ENCODE results near the gene ABAT.

The ABAT gene

DNA sequence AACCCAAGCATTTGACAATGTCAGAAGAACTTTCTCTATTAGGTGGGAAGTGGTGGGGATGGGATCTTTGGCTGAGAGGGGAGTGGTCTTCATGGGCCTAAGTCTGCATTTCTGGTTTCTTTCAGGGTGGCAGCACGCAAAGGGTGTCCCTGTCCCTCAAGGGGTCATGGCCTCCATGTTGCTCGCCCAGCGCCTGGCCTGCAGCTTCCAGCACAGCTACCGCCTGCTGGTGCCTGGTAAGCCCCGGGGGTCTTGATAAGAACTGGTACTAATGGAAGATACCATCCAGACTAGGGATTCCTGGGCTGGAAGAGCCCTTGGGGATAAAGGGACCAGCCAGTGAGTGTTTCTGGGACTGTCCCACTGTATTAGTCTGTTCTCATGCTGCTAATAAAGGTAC, 61.2 kb downstream of the ABAT start:
- TF ChIP-seq, protein P1, sequence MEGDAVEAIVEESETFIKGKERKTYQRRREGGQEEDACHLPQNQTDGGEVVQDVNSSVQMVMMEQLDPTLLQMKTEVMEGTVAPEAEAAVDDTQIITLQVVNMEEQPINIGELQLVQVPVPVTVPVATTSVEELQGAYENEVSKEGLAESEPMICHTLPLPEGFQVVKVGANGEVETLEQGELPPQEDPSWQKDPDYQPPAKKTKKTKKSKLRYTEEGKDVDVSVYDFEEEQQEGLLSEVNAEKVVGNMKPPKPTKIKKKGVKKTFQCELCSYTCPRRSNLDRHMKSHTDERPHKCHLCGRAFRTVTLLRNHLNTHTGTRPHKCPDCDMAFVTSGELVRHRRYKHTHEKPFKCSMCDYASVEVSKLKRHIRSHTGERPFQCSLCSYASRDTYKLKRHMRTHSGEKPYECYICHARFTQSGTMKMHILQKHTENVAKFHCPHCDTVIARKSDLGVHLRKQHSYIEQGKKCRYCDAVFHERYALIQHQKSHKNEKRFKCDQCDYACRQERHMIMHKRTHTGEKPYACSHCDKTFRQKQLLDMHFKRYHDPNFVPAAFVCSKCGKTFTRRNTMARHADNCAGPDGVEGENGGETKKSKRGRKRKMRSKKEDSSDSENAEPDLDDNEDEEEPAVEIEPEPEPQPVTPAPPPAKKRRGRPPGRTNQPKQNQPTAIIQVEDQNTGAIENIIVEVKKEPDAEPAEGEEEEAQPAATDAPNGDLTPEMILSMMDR (IDR thresholded peaks at IDR 0.05) = no peak

DNA sequence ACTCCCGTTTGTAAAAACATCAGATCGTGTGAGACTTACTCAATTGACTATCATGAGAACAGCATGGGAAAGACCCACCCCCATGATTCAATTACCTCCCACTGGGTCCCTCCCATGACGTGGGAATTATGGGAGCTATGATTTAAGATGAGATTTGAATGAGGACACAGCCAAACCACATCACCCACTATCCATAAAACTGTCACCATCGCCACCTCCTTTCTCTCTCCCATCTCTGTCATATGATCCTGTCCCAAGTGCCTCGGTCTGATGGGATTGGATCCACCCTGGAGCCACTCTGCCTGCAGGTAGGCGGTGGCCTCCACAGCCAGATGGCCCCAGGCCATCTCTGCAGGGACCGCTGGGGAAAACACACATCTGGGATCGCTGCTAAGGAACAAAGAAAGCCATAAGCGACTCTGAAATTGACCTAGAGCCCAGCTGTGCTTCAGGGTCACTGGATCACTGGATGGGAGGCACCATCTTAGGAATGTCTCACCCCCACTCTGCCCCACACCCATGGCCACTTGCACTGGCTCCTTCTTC, 61.8 kb downstream of the ABAT start:
- TF ChIP-seq, protein P1 (IDR thresholded peaks at IDR 0.05) = no peak

DNA sequence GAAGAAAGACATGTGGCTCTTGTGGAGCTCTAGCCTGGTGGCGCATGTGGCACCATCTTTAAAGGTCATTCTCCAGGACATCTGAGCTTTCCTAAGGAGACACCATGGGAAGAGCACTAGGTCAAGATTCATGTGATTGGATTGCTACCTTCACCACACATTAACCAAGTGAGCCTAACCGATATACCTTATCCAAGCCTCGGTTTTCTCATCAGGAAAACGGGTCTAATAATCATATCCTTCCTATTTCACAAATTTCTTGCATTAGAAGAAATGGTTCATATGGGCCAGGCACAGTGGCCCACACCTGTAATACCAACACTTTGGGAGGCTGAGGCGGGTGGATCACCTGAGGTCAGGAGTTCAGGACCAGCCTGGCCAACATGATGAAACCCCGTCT, 64.7 kb downstream of the ABAT start:
- TF ChIP-seq, protein P1 (IDR thresholded peaks at IDR 0.05) = no peak

DNA sequence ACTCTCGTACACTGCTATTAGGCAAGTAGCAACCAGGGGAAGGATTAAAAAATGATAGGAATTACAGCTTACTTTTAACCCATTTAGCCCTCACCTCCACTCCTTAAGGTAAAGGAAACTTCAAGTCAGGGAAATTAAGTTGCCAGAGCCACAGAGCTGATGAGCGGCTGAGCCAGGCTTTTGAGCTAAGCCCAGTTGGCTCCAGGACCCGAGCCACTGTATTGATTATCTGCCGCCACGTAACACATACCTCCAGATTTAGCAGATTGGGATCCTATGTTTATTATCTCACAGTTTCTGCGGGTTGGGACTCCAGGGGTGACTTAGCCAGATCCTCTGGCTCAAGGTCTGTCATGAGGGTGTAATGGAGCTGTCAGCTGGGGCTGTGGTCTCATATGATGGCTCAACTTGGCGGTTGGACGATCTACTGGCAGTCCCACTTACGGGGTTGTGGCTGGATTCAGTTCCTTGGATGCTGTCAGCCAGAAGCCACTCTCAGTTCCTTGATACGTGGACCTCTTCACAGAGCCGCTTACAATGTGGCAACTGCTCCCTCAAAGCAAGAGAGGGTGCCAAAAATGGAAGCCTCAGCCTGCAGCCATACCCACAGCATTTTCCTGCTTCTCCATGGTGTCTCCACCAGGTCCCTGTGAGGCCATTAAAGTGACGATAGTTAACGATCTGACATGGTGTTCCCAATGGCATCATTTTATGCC, 65.7 kb downstream of the ABAT start:
- TF ChIP-seq, protein P1 (IDR thresholded peaks at IDR 0.05) = no peak

GRCh38 chr16:8740775-8741355, 66.4 kb downstream of the ABAT start:
- TF ChIP-seq, protein P1 (IDR thresholded peaks at IDR 0.05) = no peak

DNA sequence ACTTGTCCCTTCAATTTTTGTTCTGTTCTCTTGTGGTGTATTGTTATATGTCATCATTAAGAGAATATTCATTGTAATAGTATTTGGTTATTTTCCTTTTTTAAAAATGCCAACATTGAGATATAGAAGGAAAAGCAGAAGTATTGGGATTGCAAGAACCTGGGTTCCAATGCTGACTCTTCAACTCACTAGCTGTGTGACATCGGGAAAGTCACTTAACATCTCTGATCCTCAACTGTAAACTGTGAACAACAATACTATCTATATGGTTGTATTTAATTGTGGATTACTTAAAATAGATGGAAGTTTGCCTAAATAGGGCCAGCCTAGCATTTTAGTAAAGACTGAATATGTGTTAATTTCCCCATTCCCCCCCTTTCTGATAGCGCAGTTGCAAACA, 67.2 kb downstream of the ABAT start:
- TF ChIP-seq, protein P1 (IDR thresholded peaks at IDR 0.05) = no peak

GRCh38 chr16:8742068-8742467, 67.7 kb downstream of the ABAT start:
- TF ChIP-seq, protein P1 (IDR thresholded peaks at IDR 0.05) = no peak
